GM18526 (cell line): ENCODE results near the gene CLNK.

ENCODE experiments used
- POLR2A ChIP-seq: IDR thresholded peaks from 3 replicates; pipeline ENCODE4 v1.6.1; 2011; ENCODE audit not compliant: insufficient read length; ENCODE audit errors: extremely low read depth

Gene CLNK

DNA sequence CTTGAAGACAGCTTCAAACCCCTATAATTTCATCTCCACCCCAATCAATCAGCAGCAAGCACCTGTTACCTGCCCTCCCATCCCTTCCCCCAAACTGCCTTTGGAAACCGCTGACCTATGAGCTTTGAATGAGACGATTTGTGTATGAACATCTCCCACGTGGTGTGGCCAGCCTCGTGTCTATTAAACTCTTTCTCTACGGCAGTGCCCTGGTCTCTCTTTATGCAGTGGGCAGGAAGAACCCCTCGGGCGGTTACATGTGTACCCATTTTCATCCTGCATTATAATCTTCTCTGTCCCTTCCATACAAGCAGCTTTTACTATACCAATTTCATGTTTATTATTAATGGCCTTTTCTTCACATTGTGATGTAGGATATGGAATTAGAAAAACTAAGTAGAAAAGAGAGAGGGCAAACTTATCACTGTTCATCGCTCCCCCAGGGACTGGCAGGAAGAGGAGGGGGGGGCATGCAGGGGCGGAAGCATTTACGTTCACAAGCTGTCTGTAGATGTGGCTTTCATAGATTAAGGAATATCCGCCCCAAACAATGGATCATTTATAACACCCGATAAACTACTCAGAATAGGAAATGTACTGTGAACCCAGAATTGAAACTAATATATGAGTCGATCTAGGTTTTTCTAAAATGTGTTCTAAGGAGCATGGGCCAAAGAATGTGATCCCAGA is 131.8 kb downstream of the CLNK start:
- TF ChIP-seq POLR2A = no peak

DNA sequence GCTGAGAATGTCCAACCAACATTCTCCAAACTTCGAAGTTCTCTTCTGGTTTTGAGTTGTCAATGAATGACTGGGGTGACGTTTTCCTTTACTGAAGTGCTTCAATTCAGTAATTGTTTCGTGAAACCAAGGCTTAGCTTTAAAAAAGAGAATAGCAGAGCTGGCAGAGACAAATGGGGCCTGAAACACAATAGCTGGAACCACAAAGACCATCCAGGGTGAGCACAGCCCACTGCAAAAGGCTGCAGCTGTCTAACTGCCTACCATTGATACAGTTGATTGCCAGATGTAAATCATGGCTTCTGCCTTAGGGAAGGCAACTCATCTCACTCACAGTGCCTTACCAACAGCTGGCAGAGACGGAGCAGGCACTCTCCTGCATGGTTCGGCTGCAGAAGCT is 148.7 kb downstream of the CLNK start:
- no peak for TF ChIP-seq POLR2A

DNA sequence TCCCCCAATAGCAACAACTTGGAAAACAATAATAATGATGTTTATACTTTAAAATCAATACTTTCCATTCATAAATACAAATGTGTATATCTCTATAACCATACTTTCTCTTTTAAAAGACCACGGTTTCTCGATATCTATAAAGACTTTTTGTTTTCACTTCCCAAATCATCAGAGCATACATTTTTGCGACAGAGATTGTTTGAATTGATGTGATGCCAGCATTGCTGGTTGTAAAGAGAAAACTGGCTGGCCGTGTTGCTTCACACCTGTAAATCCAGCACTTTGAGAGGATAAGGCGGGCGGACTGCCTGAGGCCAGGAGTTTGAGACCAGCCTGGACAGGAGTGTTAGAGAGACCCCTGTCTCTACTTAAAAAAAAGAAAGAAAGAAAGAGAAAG is 149.7 kb downstream of the CLNK start:
- no peak for TF ChIP-seq POLR2A

DNA sequence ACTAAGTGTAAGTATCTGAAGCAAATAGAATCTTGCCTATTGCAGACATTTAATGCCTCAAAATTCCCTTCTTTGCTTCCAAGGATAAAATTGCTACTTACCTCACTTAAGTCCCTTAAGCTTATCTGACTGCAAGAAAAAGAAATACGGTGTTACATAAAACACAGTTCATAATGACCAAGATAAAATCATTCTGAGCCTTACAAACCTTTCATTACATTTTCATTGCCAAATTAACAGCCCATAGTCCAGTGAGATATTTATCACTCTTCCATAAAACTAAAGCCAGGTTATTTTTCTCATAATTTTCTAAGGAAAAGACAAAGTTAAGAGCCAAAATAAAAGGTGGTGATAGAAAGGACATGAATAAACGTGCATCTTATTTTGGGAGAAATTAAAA is 152.4 kb downstream of the CLNK start:
- TF ChIP-seq POLR2A = no peak

DNA sequence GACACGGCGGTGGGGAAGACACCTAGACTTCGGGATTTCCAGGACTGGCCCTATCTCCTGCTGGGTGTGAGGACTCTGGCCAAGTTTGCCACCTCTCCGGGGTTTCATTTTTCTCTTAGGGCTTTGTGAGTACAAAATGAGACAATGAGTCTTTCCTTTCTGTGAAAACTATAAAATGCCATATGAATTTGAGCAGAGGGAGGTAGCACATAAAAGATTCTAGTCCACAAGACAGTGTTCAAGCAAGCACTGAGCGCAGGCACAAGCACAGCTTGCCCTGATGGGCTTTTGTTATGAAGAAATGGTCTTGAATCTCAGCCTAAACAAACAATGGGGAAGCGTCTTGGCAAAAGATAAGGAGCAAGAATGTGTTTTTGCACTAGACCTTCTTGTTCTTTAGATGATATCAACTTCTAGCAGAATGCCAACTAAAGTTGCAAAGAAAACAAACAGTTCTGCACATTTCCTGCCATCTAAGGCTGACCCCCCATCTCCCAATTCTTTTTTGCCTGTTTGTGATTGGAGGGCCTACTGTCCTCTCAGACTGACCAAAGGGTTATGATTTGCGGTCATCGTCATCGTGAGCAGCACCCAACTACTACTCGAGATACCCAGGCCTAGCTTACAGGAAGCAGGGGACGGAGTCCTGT is 154.3 kb downstream of the CLNK start:
- no peak for TF ChIP-seq POLR2A

DNA sequence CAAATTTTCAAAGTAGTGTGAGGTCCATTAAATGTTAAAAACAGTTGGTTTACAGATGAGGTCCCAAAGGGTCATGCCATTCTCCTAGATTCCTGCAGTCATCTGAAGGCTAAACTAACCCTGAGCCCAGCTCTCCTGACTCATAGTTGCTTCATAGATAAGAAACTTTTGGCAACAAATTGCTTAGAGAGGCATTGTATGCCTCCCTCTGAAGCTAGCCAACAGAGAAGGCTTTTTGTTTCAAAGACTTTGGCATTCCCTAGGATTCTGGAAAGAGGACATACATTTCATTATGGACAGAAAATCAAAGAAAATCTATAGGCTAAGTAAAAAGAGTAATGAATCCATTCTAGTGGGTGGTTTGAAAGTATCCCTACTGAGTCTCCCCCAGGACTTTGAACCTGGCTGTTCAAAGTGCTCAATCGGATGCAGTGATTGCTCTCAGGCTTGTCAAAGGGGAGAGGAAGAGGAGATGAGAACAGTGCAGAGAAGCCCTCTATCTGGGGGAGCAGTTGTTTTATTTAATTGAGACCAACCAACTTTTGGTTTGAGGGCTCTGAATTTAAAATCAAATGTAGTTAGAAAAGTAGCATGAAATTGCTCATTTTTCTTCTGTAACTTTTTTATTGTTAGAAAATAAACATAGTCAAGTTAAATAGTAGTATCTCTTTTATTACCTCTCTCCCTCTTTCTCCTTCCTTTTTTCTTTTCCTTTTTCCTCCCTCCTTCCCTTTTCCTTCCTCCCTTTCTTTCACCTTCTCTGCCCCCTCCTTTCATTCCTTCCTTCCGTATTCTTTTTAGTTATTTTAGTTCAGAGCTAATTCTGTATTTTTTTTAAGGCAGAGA is 155.1 kb downstream of the CLNK start:
- TF ChIP-seq POLR2A = no peak

DNA sequence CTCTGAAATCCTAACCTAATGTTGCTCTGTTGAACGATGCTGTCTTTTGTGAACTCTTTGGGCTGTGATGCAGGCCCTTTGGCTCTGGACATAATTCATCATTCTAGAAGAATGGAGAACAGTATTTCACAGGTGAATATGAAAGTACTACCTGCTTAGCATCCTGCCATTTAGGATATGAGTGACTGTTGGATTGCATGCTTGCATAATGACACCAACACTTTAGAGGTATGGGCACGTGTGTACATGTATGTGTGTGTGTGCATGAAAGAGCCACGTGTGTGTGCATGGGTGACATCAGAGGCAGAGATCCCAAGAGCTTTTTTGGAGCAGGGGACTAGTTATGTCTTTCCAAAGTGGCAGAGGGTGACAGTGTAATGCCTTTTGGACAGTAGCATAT is 157.1 kb downstream of the CLNK start:
- no peak for TF ChIP-seq POLR2A

DNA sequence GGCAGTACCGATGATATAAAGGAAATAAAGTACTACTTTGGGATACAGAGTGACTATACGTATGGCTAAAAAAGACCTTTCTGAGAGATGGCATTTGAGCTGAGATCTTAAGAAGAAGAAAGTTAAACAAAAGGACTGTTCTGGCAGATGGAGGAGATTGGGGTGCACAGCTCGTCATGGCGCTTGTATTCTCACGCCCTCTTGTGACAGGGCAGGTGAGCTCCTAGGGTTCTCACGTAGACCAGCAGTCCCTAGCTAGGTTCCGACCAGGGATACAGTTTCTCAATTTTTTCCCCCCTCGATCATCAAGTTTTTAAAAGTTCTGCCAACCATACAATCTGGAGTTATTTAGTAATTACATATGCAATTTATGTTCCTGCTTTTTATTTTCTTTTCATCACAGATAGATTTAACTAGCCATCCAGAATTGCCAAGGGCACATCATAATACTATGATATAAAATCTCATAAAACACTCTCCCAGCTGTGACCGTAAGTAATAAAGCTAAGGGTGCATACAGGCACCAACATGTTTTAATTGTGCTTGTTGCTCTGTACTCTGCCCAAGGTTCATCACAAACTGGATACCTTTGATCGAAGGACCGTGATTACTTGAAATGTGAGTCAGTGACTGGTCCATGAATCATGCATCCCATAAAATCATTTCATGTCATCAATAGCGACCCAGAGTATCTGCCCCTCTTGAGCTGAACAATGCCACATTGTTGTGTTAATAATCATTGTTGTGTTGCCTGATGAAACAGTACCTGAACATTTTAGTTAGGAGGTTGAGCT is 157.9 kb downstream of the CLNK start:
- no peak for TF ChIP-seq POLR2A

DNA sequence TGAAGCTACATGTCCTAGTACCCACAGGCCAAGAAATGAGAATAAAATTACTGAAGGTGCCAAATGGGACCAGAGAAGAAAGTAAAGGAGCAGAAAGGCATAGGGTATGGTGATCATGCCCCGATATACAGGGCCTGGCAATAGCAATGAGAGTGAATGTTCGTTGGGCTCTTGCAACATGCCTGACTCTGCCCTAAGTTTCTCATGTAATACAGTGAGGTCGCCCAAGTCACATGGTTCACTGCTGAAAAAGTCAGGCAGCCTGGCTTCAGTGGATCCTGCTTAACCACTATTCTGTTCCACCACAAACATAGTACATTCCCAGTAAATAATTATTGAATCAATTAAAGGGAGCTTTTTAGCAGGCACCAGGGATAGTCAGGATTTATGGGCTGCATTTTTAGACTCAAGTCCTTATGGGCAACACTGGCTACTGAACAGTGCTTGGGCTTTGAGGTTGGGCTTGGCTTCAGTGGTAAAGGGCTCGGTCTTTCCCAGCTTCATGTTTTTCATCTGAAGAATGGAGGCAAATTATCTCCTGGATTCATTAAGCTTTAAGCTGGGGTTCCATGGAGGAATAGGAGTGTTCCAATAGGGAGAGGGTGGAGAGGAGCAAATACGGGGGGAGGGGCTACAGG is 160.3 kb downstream of the CLNK start:
- TF ChIP-seq POLR2A = no peak

DNA sequence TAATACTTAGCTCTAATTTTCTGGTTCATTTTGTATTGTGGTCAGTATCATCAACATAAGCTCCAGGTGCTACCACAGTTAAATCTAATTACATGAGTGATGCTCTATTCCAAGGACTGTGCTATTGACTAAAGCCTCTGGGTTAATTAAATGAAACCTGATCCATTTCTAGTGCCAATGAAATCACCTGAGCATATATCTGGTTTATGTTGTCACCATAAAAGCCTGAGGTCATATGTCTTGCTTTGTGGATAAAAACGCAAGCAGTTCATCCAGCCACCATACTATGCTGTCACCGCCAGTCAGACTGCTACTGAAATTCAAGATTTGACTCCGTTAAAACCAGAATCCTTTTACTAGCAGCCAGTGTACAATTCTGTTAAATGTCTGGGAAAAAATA is 163.1 kb downstream of the CLNK start:
- TF ChIP-seq POLR2A = no peak

DNA sequence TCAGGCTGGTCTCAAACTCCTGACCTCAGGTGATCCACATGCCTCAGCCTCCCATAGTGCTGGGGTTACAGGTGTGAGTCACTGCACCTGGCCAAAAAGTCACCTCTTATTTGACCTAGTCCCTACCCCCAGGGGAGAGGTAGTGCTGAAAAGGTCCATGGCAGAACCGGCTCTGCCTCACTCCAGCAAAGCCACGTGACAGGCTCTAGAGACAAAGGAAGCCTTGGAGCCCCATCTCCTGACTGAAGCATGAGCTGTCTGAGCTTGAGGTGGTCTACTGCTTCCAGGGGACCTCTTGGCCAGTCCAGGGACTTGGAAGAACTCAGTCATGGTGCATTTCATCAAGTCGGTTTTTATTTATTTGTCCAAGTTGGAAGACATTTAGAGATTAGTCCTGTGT is 174.8 kb downstream of the CLNK start:
- no peak for TF ChIP-seq POLR2A

DNA sequence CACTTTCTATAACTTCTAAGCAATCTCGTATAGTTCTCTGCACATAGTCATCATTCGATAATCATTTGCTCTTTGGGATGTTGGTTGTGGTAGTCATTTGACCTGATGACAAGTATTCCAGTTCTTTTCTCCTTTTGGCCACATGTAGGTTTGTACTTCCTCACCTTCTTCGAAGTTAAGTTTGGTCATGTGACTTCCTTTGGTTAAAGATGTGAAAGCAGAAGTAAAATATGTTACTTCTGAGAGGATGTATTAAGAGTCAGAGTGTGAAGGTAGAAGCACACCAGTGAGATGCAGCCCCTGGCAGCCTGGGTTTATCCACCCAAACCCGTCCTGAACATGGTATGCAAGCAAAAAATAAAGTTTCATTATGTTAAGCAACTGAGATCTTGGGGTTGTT is 178.5 kb downstream of the CLNK start:
- no peak for TF ChIP-seq POLR2A

DNA sequence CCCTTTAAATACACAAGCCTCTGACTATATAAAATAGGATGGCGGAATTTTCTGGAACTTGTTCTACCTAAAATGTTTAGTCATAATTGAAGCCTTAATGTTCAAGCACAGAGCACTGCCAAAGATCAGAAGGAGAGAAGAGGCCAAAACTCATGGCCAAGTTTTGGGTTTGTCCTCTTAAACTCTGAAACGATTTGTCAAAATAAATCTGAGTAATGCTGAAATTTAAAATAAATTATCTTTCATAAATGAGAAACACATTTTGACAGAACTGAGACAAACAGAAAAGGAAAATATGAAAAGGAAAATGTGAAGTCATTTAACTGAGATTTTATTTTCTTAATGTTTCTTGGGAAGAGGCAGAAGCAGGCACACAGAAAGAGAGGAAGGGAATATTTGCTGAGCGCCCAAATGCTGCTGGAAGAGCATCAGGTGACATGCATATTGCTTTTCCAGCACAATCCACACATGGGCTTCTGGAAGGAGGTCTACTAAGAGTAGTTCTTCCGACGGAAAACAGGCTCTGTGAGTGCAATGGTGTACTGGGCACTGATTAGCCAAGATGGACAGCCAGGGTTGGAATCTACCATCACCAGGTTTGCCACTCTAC is 179.9 kb downstream of the CLNK start:
- TF ChIP-seq POLR2A = no peak

DNA sequence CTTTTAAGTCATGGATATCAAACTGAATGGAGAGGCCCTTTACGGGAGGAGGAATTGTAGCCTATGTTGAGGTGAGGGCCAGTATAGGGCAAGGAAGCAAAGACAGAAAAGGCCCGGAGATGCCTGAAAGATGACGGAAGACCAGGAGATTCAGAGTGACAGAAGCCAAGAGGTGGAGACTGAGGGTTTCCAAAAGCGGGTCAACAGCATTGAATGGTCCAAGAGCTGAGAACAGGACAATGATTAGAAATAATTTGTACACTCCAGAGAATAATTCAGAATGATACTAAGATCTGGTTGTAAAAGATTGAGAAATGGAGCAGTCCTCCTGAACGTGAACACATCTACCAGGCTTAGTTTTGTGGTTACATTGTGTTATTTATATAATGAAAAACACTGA is 181.9 kb downstream of the CLNK start:
- no peak for TF ChIP-seq POLR2A

DNA sequence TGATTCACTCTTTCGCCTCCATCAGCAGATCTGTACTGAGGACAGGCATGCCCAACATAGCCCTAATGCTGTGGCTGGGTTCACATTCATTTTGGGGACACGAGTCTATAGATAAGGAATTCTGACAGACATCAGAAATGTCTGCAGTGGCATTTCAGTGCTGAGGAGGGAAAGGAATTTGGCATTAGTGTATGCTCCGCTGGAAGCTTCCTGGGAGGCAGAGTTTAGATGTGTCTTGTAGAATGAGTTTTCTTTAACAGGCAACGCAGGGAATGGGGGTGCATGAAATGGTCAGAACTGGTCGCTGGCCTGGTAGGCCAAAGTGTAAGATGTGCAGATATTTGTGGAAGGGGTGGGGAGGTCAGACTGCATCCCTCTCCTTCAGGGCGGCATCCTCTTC is 183.8 kb downstream of the CLNK start:
- no peak for TF ChIP-seq POLR2A

DNA sequence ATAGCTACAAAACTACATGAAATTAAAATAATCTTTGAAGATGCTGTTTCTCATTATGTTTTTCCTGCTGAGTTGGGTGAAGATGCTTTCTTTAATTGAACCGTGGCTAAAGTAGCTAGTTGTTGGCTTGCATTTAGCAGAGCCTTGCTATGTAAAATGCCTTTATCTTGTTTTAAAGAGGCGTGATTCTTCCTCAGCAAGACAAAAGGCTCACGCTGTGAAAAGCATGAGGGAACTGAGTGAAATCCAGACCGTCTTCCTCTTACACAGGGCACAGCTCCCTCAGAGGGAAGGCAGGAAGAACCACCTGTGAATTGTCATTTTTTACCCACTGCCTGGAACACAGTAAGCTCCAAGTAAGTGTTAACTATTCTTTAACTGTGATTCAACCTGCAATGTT is 188.4 kb downstream of the CLNK start:
- no peak for TF ChIP-seq POLR2A
